WTC11 (cell line): ENCODE data around the gene FA2H. TPM values are rescaled to one million over a fixed set of nuclear protein-coding genes. Genes with fewer than 3 reads are reported as not detected.
"Not testable (repeated sequence)": the region's sequence is repeated elsewhere in the genome, so short reads cannot be mapped to it uniquely, and the experiment has no call there.

ENCODE experiments used
- ATAC-seq: fragments of 200-7000 bp; cut with Tn5 transposase; 2 replicates; pipeline ENCODE4 v1.10.0; 2021; ENCODE audit warnings: mild to moderate bottlenecking, moderate library complexity
- CTCF ChIA-PET: fragments of 300-600 bp; sonication (Branson Sonifier 250); formaldehyde crosslinking; loops from one replicate; lab custom pipeline; 2021; ENCODE audit warnings: antibody characterized with exemption; lab: Charles Lee
- POLR2A ChIA-PET: fragments of 350-600 bp; sonication (Branson Sonifier 250); formaldehyde crosslinking; loops from one replicate; lab custom pipeline; 2021; ENCODE audit warnings: antibody characterized with exemption; lab: Charles Lee
- DNase-seq: peaks from one replicate; pipeline ENCODE4 v3.0.0; 2021; ENCODE audit warnings: low spot score
- H3K27ac Mint-ChIP-seq: 2 replicates; pipeline ENCODE4 v1.8.0; 2021; ENCODE audit warnings: mixed read lengths
- H3K27me3 Mint-ChIP-seq: 2 replicates; pipeline ENCODE4 v1.8.0; 2021; ENCODE audit warnings: low read depth, mild to moderate bottlenecking, moderate library complexity, mixed read lengths
- H3K36me3 Mint-ChIP-seq: 2 replicates; pipeline ENCODE4 v1.8.0; 2021; ENCODE audit warnings: mixed read lengths
- H3K4me1 Mint-ChIP-seq: 2 replicates; pipeline ENCODE4 v1.8.0; 2022; ENCODE audit warnings: mixed read lengths
- H3K4me3 Mint-ChIP-seq: 2 replicates; pipeline ENCODE4 v1.8.0; 2021; ENCODE audit warnings: mild to moderate bottlenecking, moderate library complexity, mixed read lengths
- H3K9me3 Mint-ChIP-seq: 2 replicates; pipeline ENCODE4 v1.8.0; 2021; ENCODE audit warnings: mixed read lengths
- ATF3 ChIP-seq: sonication (generic); formaldehyde crosslinking; conservative IDR thresholded peaks from 2 replicates; pipeline ENCODE4 v1.8.1; 2022; ENCODE audit warnings: mild to moderate bottlenecking, missing genetic modification reagents
- E2F4 ChIP-seq: sonication (generic); formaldehyde crosslinking; IDR thresholded peaks from 2 replicates; pipeline ENCODE4 v1.8.1; 2022; ENCODE audit warnings: low read depth, mild to moderate bottlenecking, moderate library complexity, missing genetic modification reagents, borderline replicate concordance
- ERG ChIP-seq: fragments of 250-450 bp; sonication (Bioruptor Pico); IDR thresholded peaks from 2 replicates; pipeline ENCODE4 v1.8.0; 2021; ENCODE audit warnings: mild to moderate bottlenecking
- ESRRA ChIP-seq: sonication (generic); formaldehyde crosslinking; IDR thresholded peaks from 2 replicates; pipeline ENCODE4 v1.8.1; 2022; ENCODE audit warnings: mild to moderate bottlenecking, missing genetic modification reagents, borderline replicate concordance
- FOXJ3 ChIP-seq: sonication (generic); formaldehyde crosslinking; IDR thresholded peaks from 2 replicates; pipeline ENCODE4 v1.9.0; 2021; ENCODE audit warnings: missing genetic modification reagents, mild to moderate bottlenecking, borderline replicate concordance
- GABPB1 ChIP-seq: sonication (generic); formaldehyde crosslinking; IDR thresholded peaks from 2 replicates; pipeline ENCODE4 v1.8.1; 2023; ENCODE audit warnings: mild to moderate bottlenecking, missing genetic modification reagents
- GRHL2 ChIP-seq: fragments of 250-450 bp; sonication (Bioruptor Pico); IDR thresholded peaks from 2 replicates; pipeline ENCODE4 v1.8.0; 2022; ENCODE audit warnings: mild to moderate bottlenecking, moderate library complexity; ENCODE audit not compliant: insufficient replicate concordance, severe bottlenecking
- GTF2I ChIP-seq: fragments of 250-450 bp; sonication (Bioruptor Pico); conservative IDR thresholded peaks from 2 replicates; pipeline ENCODE4 v1.4.0; 2021; ENCODE audit warnings: mild to moderate bottlenecking
- HMGA2 ChIP-seq: fragments of 250-450 bp; sonication (Bioruptor Pico); IDR thresholded peaks from 2 replicates; pipeline ENCODE4 v1.4.0; 2021; ENCODE audit warnings: mild to moderate bottlenecking, moderate library complexity
- JUN ChIP-seq: sonication (generic); formaldehyde crosslinking; IDR thresholded peaks from 2 replicates; pipeline ENCODE4 v1.8.0; 2023; ENCODE audit warnings: mild to moderate bottlenecking, missing genetic modification reagents
- NFE2L1 ChIP-seq: sonication (generic); formaldehyde crosslinking; IDR thresholded peaks from 2 replicates; pipeline ENCODE4 v1.8.1; 2023; ENCODE audit warnings: missing genetic modification reagents
- RELA ChIP-seq: sonication (generic); formaldehyde crosslinking; IDR thresholded peaks from 2 replicates; pipeline ENCODE4 v1.8.1; 2022; ENCODE audit warnings: missing genetic modification reagents, mild to moderate bottlenecking, borderline replicate concordance
- SP1 ChIP-seq: sonication (generic); formaldehyde crosslinking; conservative IDR thresholded peaks from 2 replicates; pipeline ENCODE4 v1.8.1; 2022; ENCODE audit warnings: missing genetic modification reagents
- ZNF121 ChIP-seq: sonication (generic); formaldehyde crosslinking; IDR thresholded peaks from 2 replicates; pipeline ENCODE4 v1.8.0; 2023; ENCODE audit warnings: missing genetic modification reagents
- ZNF232 ChIP-seq: sonication (generic); formaldehyde crosslinking; IDR thresholded peaks from 2 replicates; pipeline ENCODE4 v1.8.0; 2022; ENCODE audit warnings: mild to moderate bottlenecking, missing genetic modification reagents
- ZNF263 ChIP-seq: sonication (generic); formaldehyde crosslinking; IDR thresholded peaks from 2 replicates; pipeline ENCODE4 v1.8.1; 2022; ENCODE audit warnings: low read depth, mild to moderate bottlenecking, moderate library complexity, missing genetic modification reagents
- total RNA-seq: library from RNA; stranded (reverse); gene quantifications from 3 replicates; pipeline ENCODE4 v1.2.3, GENCODE V29; 2021
- TF ChIP-seq, protein P1 (sequence below): sonication (generic); formaldehyde crosslinking; IDR thresholded peaks from 2 replicates; pipeline ENCODE4 v1.8.0; 2023; ENCODE audit warnings: missing genetic modification reagents
- TF ChIP-seq, protein P2 (sequence below): sonication (generic); formaldehyde crosslinking; IDR thresholded peaks from 2 replicates; pipeline ENCODE4 v1.8.1; 2023; ENCODE audit warnings: mild to moderate bottlenecking, missing genetic modification reagents, moderate library complexity

The FA2H gene
- total RNA-seq, 1 experiment from 2014 or later = 10.9 TPM

GRCh38 chr16:74673876-74674275 is 100.7 kb downstream of the FA2H start:
- no peak for TF ChIP-seq ERG (CRISPR knock-in tag)
- no peak for TF ChIP-seq ATF3
- TF ChIP-seq SP1 (CRISPR knock-in tag) = no peak
- no peak for TF ChIP-seq GTF2I (CRISPR knock-in tag)
- no peak for TF ChIP-seq HMGA2 (CRISPR knock-in tag)
- TF ChIP-seq, protein P1, sequence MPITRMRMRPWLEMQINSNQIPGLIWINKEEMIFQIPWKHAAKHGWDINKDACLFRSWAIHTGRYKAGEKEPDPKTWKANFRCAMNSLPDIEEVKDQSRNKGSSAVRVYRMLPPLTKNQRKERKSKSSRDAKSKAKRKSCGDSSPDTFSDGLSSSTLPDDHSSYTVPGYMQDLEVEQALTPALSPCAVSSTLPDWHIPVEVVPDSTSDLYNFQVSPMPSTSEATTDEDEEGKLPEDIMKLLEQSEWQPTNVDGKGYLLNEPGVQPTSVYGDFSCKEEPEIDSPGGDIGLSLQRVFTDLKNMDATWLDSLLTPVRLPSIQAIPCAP = no peak
- TF ChIP-seq, protein P2, sequence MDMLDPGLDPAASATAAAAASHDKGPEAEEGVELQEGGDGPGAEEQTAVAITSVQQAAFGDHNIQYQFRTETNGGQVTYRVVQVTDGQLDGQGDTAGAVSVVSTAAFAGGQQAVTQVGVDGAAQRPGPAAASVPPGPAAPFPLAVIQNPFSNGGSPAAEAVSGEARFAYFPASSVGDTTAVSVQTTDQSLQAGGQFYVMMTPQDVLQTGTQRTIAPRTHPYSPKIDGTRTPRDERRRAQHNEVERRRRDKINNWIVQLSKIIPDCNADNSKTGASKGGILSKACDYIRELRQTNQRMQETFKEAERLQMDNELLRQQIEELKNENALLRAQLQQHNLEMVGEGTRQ (CRISPR knock-in tag) = no peak
- no peak for TF ChIP-seq GRHL2 (CRISPR knock-in tag)
- TF ChIP-seq, all 79 proteins: peak for 0
- Mint-ChIP-seq H3K4me3 (no peak overlapping the region), H3K27me3 (no peaks in the 10 kb centered on the region; the same call in 1 of the 2 replicates), H3K36me3 (no peaks in the 10 kb centered on the region), H3K4me1 (no peaks in the 10 kb centered on the region), H3K9me3 (no peaks in the 10 kb centered on the region), H3K27ac (no peak overlapping the region)
- ChIA-PET CTCF (interaction anchor here (1.5 kb wide), 1 partner anchor 53 kb away, joined by 4 read pairs; no protein-coding TSS in a partner anchor), POLR2A (no interaction called here)
- DNase-seq (no peak), ATAC-seq (no peak)

DNA sequence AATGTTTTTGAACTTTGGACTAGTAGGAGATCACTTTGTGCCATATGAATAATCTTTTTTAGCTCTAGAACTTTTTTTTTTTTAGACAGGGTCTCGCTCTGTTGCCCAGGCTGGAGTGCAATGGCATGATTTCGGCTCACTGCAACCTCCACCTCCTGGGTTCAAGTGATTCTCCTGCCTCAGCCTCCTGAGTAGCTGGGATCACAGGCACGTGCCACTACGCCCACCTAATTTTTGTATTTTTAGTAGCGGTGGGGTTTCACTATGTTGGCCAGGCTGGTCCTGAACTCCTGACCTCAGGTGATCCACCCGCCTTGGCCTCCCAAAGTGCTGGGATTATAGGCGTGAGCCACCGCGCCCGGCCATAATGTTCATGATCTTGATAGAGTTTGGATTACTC is 105.7 kb downstream of the FA2H start:
- H3K36me3 Mint-ChIP-seq = peaks cover 15% of the 10 kb centered on the region
- H3K27me3 Mint-ChIP-seq, DNase-seq, H3K9me3 Mint-ChIP-seq, ATAC-seq, H3K27ac Mint-ChIP-seq, POLR2A ChIA-PET, H3K4me3 Mint-ChIP-seq: not testable (repeated sequence)
- peaks cover 17% of the 10 kb centered on the region for H3K4me1 Mint-ChIP-seq
- CTCF ChIA-PET = interaction anchor here (2.7 kb wide), 2 partner anchors 10 to 194 kb away, joined by 26 to 35 read pairs; no protein-coding TSS in a partner anchor
- peak; percentile 64 for TF ChIP-seq ZNF121 (CRISPR knock-in tag)
- TF ChIP-seq, all 79 proteins: peak for 1; not testable (repeated sequence) for 78

DNA sequence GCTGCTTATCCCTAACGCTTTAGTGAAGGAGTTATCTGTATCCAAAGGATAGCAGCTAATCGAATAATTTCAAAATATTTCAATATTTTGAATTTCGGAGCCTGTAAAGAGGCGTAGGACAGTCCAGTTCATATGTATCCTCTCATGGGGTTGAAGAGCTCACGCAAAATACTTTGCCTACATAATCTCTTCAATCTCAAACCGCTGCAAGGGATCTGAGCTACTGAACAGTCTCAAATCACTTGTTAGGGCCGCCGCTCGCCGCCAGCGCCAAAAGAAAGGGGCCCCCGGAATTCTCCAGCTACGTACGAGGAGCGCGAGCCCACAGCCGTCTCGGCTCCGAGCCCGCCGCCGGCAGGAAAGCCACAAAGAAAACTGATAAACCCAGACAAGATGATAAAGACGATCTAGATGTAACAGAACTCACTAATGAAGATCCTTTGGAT is 107.3 kb downstream of the FA2H start:
- H3K4me1 Mint-ChIP-seq = peaks cover 17% of the 10 kb centered on the region
- H3K27ac Mint-ChIP-seq = peak overlapping the region; percentile 93
- peak; percentile 23 for ATAC-seq
- TF ChIP-seq JUN (CRISPR knock-in tag) (no peak), ZNF232 (CRISPR knock-in tag) (0 out of 2 replicates have a peak, but pooled peaks have one; percentile 24)
- peaks cover 31% of the 10 kb centered on the region for H3K36me3 Mint-ChIP-seq
- H3K9me3 Mint-ChIP-seq = peaks cover 5% of the 10 kb centered on the region
- peak overlapping the region; percentile 85 for H3K4me3 Mint-ChIP-seq
- DNase-seq = peak; percentile 60
- ChIA-PET CTCF (interaction anchor here (0.7 to 2.7 kb wide), 16 partner anchors 12 to 360 kb away, joined by 3 to 35 read pairs (median 6); partner anchors contain the start of genes FA2H and MLKL), POLR2A (interaction anchor here (0.6 to 2.1 kb wide), 13 partner anchors 11 to 445 kb away, joined by 3 to 8 read pairs (median 5); partner anchors contain the start of genes GLG1 and MLKL)
- peaks cover 4% of the 10 kb centered on the region for H3K27me3 Mint-ChIP-seq

GRCh38 chr16:74666425-74667254 is 108.0 kb downstream of the FA2H start, which contains the start of gene RFWD3:
Gene RFWD3 (minus strand): TSS chr16:74666877. CDS start chr16:74661449, 5,428 bp downstream.
- Mint-ChIP-seq H3K9me3 (peaks cover 5% of the 10 kb centered on the region), H3K4me1 (peaks cover 17% of the 10 kb centered on the region), H3K36me3 (peaks cover 37% of the 10 kb centered on the region), H3K4me3 (peak within 1 kb of the TSS; percentile 85), H3K27me3 (peaks cover 4% of the 10 kb centered on the region), H3K27ac (peak within 1 kb of the TSS; percentile 93)
- ChIA-PET CTCF (interaction anchor here (0.6 to 2.7 kb wide), 15 partner anchors 12 to 360 kb away, joined by 3 to 35 read pairs (median 6); partner anchors contain the start of genes FA2H and MLKL), POLR2A (interaction anchor here (0.5 to 2.1 kb wide), 14 partner anchors 11 to 776 kb away, joined by 3 to 8 read pairs (median 4); partner anchors contain the start of genes GLG1 and MLKL)
- ATAC-seq (peak; percentile 99), DNase-seq (peak; percentile 96)
- TF ChIP-seq RELA (CRISPR knock-in tag) (0 out of 2 replicates have a peak, but pooled peaks have one; percentile 14), NFE2L1 (CRISPR knock-in tag) (0 out of 2 replicates have a peak, but pooled peaks have one; percentile 43), GABPB1 (CRISPR knock-in tag) (peak; percentile 36; the same call in 1 of the 2 replicates), JUN (CRISPR knock-in tag) (peak; percentile 77; the same call in 1 of the 2 replicates), ESRRA (peak; percentile 41; the same call in 1 of the 2 replicates), E2F4 (0 out of 2 replicates have a peak, but pooled peaks have one; percentile 68), ZNF263 (no peak), FOXJ3 (CRISPR knock-in tag) (no peak)
